Measurements from ENCODE around the gene CNOT10. TPM values are rescaled to one million over a fixed set of nuclear protein-coding genes. Genes with fewer than 3 reads are reported as not detected.

CNOT10 gene
- total and polyA plus RNA-seq, 2 donors (not counting 1 experiment from before 2014, with no cell fraction given): 17.5 to 28.6 TPM

GRCh38 chr3:32691847-32692246 is 6.9 kb downstream of the CNOT10 start:
- Histone ChIP-seq H4K20me1 (ENCODE audit: control insufficient read depth, extremely low read depth, insufficient read depth, low read length) (no peaks in the 10 kb centered on the region), H3K9ac (ENCODE audit: insufficient read depth, low read length) (no peak overlapping the region), H3K4me2 (ENCODE audit: extremely low read depth, insufficient read depth, low read length) (no peak overlapping the region), H3K79me2 (ENCODE audit: control insufficient read depth, insufficient read depth, low read length) (peaks cover 12% of the 10 kb centered on the region), H2AFZ (ENCODE audit: low read length) (no peak overlapping the region), H3K27me3 (ENCODE audit: control insufficient read depth, insufficient read depth, low read length) (no peaks in the 10 kb centered on the region), H3K4me3 (replicated peaks in 1 of 4; ENCODE audit: control extremely low read depth in 1 of 4, insufficient read depth in 1 of 4, low read depth in 3 of 4, low read length in 4 of 4) (no peak overlapping the region), H3K9me3 (ENCODE audit: control insufficient read depth, insufficient read depth, low read depth, low read length) (no peaks in the 10 kb centered on the region), H3K27ac (ENCODE audit: insufficient read depth, low read length) (no peak overlapping the region), H3K4me1 (ENCODE audit: control insufficient read depth, extremely low read depth, insufficient read depth, low read length) (no peaks in the 10 kb centered on the region), H3K36me3 (ENCODE audit: control insufficient read depth, insufficient read depth, low read length) (no peaks in the 10 kb centered on the region)
- DNase-seq (ENCODE audit: low read depth in 2 of 2): no peak
- TF ChIP-seq CTCF (conservative IDR thresholded peaks at IDR 0.05 in 1 of 2, IDR thresholded peaks at IDR 0.05 in 1 of 2; ENCODE audit: low read depth in 1 of 2, low read length in 2 of 2) (no peak), EZH2 (IDR thresholded peaks at IDR 0.05; ENCODE audit: low read length, missing control alignments) (no peak)

DNA sequence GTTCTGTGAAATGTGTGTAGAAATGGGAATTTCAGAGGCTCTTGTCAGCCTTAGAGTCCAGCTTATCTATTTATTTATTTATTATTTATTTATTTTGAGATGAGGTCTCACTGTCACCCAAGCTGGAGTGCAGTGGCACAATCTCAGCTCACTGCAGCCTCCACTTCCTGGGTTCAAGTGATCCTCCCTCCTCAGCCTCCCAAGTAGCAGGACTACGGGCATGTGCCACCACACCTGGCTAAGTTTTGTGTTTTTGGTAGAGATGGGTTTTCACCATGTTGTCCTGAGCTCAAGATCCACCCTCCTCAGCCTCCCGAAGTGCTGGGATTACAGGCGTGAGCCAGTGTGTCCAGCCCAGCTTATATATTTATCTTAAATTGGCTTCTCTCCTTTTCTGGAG is 11.5 kb downstream of the CNOT10 start:
- H3K4me1 ChIP-seq (ENCODE audit: control insufficient read depth, extremely low read depth, insufficient read depth, low read length): no peaks in the 10 kb centered on the region
- H3K79me2 ChIP-seq (ENCODE audit: control insufficient read depth, insufficient read depth, low read length): no peaks in the 10 kb centered on the region
- no peak overlapping the region for H3K4me3 ChIP-seq (replicated peaks in 1 of 4; ENCODE audit: control extremely low read depth in 1 of 4, insufficient read depth in 1 of 4, low read depth in 3 of 4, low read length in 4 of 4)
- no peaks in the 10 kb centered on the region for H3K9me3 ChIP-seq (ENCODE audit: control insufficient read depth, insufficient read depth, low read depth, low read length)
- H3K27ac ChIP-seq (ENCODE audit: insufficient read depth, low read length): no peak overlapping the region
- TF ChIP-seq EZH2 (IDR thresholded peaks at IDR 0.05; ENCODE audit: low read length, missing control alignments): no peak
- no peak for TF ChIP-seq CTCF (conservative IDR thresholded peaks at IDR 0.05 in 1 of 2, IDR thresholded peaks at IDR 0.05 in 1 of 2; ENCODE audit: low read depth in 1 of 2, low read length in 2 of 2)
- no peak overlapping the region for H2AFZ ChIP-seq (ENCODE audit: low read length)
- H3K9ac ChIP-seq (ENCODE audit: insufficient read depth, low read length): no peak overlapping the region
- no peak for DNase-seq (ENCODE audit: low read depth in 2 of 2)
- no peak overlapping the region for H3K4me2 ChIP-seq (ENCODE audit: extremely low read depth, insufficient read depth, low read length)
- H3K36me3 ChIP-seq (ENCODE audit: control insufficient read depth, insufficient read depth, low read length): no peaks in the 10 kb centered on the region
- H3K27me3 ChIP-seq (ENCODE audit: control insufficient read depth, insufficient read depth, low read length): no peaks in the 10 kb centered on the region
- H4K20me1 ChIP-seq (ENCODE audit: control insufficient read depth, extremely low read depth, insufficient read depth, low read length): no peaks in the 10 kb centered on the region

- TF ChIP-seq EZH2 (IDR thresholded peaks at IDR 0.05; ENCODE audit: low read length, missing control alignments) (no peak), CTCF (conservative IDR thresholded peaks at IDR 0.05 in 1 of 2, IDR thresholded peaks at IDR 0.05 in 1 of 2; ENCODE audit: low read depth in 1 of 2, low read length in 2 of 2) (no peak)
- H4K20me1 ChIP-seq (ENCODE audit: control insufficient read depth, extremely low read depth, insufficient read depth, low read length): no peaks in the 10 kb centered on the region
- no peak for DNase-seq (ENCODE audit: low read depth in 2 of 2)
- no peak overlapping the region for H3K4me2 ChIP-seq (ENCODE audit: extremely low read depth, insufficient read depth, low read length)
- no peak overlapping the region for H3K9ac ChIP-seq (ENCODE audit: insufficient read depth, low read length)
- H3K27me3 ChIP-seq (ENCODE audit: control insufficient read depth, insufficient read depth, low read length): no peaks in the 10 kb centered on the region
- no peak overlapping the region for H2AFZ ChIP-seq (ENCODE audit: low read length)
- no peak overlapping the region for H3K27ac ChIP-seq (ENCODE audit: insufficient read depth, low read length)
- H3K79me2 ChIP-seq (ENCODE audit: control insufficient read depth, insufficient read depth, low read length): no peaks in the 10 kb centered on the region
- H3K9me3 ChIP-seq (ENCODE audit: control insufficient read depth, insufficient read depth, low read depth, low read length): no peaks in the 10 kb centered on the region
- no peak overlapping the region for H3K4me3 ChIP-seq (replicated peaks in 1 of 4; ENCODE audit: control extremely low read depth in 1 of 4, insufficient read depth in 1 of 4, low read depth in 3 of 4, low read length in 4 of 4)
- no peaks in the 10 kb centered on the region for H3K4me1 ChIP-seq (ENCODE audit: control insufficient read depth, extremely low read depth, insufficient read depth, low read length)
- H3K36me3 ChIP-seq (ENCODE audit: control insufficient read depth, insufficient read depth, low read length): no peaks in the 10 kb centered on the region
Measured at GRCh38 chr3:32698506-32698905, 13.5 kb downstream of the CNOT10 start.
